Urinary bladder (tissue), 4 donors: ENCODE results near the gene SLC9B1. TPM values are rescaled to one million over a fixed set of nuclear protein-coding genes. Genes with fewer than 3 reads are reported as not detected.
"Not testable (repeated sequence)": the region's sequence is repeated elsewhere in the genome, so short reads cannot be mapped to it uniquely, and the experiment has no call there.

Source experiments
- DNase-seq: peaks from one replicate; pipeline ENCODE4 v3.0.0-alpha.2; 2015; ENCODE audit errors: extremely low spot score
- H3K27ac ChIP-seq: one replicate; pipeline ENCODE4 v1.5.1; 2013; ENCODE audit warnings: low read depth, mild to moderate bottlenecking, moderate library complexity
- H3K36me3 ChIP-seq: one replicate; pipeline ENCODE4 v1.6.1; 2013; ENCODE audit warnings: mild to moderate bottlenecking, moderate library complexity; ENCODE audit not compliant: insufficient read depth
- H3K4me1 ChIP-seq: one replicate; pipeline ENCODE4 v1.6.1; 2013; ENCODE audit warnings: mild to moderate bottlenecking, moderate library complexity; ENCODE audit not compliant: insufficient read depth
- H3K4me3 ChIP-seq: one replicate; pipeline ENCODE4 v1.5.1; 2013; ENCODE audit warnings: low read depth, low read length
- WGBS: extraction: QIAGEN DNeasy Blood & Tissue Kit; methylation state at CpG from one replicate; pipeline ENCODE4 v1.1.7; 2013; 5-methylcytosine and 5-hydroxymethylcytosine counted together
- polyA plus RNA-seq: library from polyadenylated mRNA; stranded (reverse); fragments of 200-250 nt; gene quantifications from one replicate; pipeline ENCODE4 v1.2.3, GENCODE V29; 2013
- total RNA-seq: library from RNA; depleted of rRNA; stranded (reverse); fragments of >200 nt; gene quantifications from one replicate; pipeline ENCODE4 v1.2.3, GENCODE V29; 2014
- donor health status: healthy with polysubstance abuse.
- donor health status: healthy.

SLC9B1 gene
- total and polyA plus RNA-seq, 2 donors = 0.61 to 5.2 TPM

DNA sequence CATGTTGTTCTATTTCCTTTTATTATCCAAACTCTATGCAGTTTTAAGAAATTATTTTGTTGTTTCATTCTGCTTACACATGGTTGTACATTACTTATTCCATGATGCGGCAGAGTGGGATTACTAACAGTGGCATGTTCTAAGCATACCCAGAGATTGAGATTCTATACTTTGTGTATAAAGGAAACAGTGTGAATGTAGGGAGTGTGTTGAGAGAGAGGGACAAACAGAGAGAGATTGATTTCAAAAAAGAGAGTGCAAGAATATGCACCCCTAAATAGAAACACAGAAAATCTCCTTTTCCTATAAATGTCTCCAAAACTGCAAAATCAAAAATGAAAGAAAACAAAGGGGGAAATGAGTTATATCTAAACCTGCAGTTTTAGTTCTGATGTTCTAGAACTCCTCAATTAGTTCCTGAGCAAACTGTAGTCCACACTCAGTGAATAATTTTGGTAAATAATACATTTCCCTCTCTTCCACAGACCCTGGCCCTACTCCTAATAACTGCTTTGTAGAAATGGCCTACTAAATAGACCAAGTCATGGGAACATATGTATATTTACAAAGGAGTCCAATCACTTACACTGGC, 31.0 kb downstream of the SLC9B1 start:
- H3K4me3 ChIP-seq = no peak overlapping the region
- DNase-seq = no peak
- H3K36me3 ChIP-seq = no peaks in the 10 kb centered on the region
- no peak overlapping the region for H3K27ac ChIP-seq
- H3K4me1 ChIP-seq = no peaks in the 10 kb centered on the region
- WGBS = 98% methylated on average over 1 of the region's 1 CpG

- no peaks in the 10 kb centered on the region for H3K4me1 ChIP-seq
- H3K27ac ChIP-seq = no peak overlapping the region
- no peak overlapping the region for H3K4me3 ChIP-seq
- H3K36me3 ChIP-seq = no peaks in the 10 kb centered on the region
- no peak for DNase-seq
- WGBS = 97% methylated on average over 2 of the region's 2 CpGs
These were observed 38.5 kb downstream of the SLC9B1 start for GRCh38 chr4:102981005-102981404.

GRCh38 chr4:102961813-102962212, 57.7 kb downstream of the SLC9B1 start:
- not testable (repeated sequence) for H3K36me3 ChIP-seq, H3K27ac ChIP-seq, H3K4me1 ChIP-seq, DNase-seq, H3K4me3 ChIP-seq
- 96% methylated on average over 2 of the region's 2 CpGs for WGBS

GRCh38 chr4:102959496-102959895, 60.0 kb downstream of the SLC9B1 start:
- Histone ChIP-seq H3K36me3 (no peaks in the 10 kb centered on the region), H3K27ac (no peak overlapping the region), H3K4me3 (no peak overlapping the region), H3K4me1 (no peaks in the 10 kb centered on the region)
- WGBS = 62% methylated on average over 3 of the region's 3 CpGs
- DNase-seq = no peak

DNA sequence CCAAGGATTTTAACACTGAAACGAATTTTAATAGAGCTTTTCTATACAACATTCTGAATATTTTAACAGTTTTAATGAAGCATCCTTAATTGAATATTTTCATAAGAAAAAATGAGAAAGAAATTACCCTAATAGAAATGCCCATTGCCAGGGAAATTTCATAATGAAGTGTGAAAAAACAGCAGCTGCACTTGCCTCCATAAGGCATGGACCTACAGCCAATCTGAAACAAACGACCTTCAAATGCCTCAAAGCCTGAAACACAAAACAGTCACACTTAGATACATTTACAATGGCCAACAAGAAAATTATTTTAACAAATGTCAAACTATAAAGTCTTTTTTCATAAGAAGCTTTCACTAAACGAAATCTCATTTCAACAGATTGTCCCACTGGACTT, 74.4 kb downstream of the SLC9B1 start:
- Histone ChIP-seq H3K36me3 (no peaks in the 10 kb centered on the region), H3K4me3 (no peak overlapping the region), H3K4me1 (no peaks in the 10 kb centered on the region), H3K27ac (no peak overlapping the region)
- 72% methylated on average over 3 of the region's 3 CpGs for WGBS
- no peak for DNase-seq

DNA sequence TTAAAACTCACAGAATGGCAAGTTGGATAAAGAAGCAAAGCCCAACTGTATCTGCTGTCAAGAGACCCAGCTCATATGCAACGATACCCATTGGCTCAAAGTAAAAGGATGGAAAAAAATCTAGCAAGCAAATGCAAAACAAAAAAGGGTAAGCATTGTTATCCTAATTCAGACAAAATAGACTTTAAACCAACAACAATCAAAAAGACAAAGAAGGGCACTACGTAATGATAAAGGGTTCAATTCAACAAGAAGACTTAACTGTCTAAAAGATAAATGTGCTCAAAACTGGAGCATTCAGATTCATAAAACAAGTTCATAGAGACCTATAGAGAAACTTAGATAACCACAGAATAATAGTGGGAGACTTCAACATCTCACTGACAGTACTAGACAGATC, 81.4 kb downstream of the SLC9B1 start:
- not testable (repeated sequence) for DNase-seq
- WGBS = 70% methylated on average over 2 of the region's 2 CpGs

GRCh38 chr4:102935716-102936115, 83.8 kb downstream of the SLC9B1 start:
- Histone ChIP-seq H3K4me1 (no peaks in the 10 kb centered on the region), H3K36me3 (no peaks in the 10 kb centered on the region), H3K27ac (no peak overlapping the region), H3K4me3 (no peak overlapping the region)
- no peak for DNase-seq
- WGBS = 92% methylated on average over 2 of the region's 2 CpGs

More for the DNA sequence above, 81.4 kb downstream of the SLC9B1 start:
- not testable (repeated sequence) for H3K4me1 ChIP-seq, H3K36me3 ChIP-seq, H3K4me3 ChIP-seq, H3K27ac ChIP-seq

DNA sequence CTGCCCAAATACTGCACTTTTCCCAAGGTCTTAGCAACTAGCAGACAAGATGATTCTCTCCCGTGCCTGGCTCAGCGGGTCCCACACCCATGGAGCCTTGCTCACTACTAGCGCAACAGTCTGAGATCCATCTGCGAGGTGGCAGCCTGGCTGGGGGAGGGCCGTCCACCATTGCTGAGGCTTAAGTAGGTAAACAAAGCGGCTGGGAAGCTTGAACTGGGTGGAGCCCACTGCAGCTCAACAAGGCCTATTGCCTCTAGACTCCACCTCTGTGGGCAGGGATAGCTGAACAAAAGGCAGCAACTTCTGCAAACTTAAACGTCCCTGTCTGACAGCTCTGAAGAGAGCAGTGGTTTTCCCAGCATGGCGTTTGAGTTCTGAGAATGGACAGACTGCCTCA, 99.8 kb downstream of the SLC9B1 start:
- DNase-seq, H3K27ac ChIP-seq, H3K4me3 ChIP-seq, H3K4me1 ChIP-seq, H3K36me3 ChIP-seq: not testable (repeated sequence)
- 83% methylated on average over 8 of the region's 8 CpGs for WGBS

- 96% methylated on average over 3 of the region's 3 CpGs for WGBS
- Histone ChIP-seq H3K4me3 (no peak overlapping the region), H3K27ac (no peak overlapping the region), H3K4me1 (no peaks in the 10 kb centered on the region), H3K36me3 (no peaks in the 10 kb centered on the region)
- no peak for DNase-seq
These were observed 100.6 kb downstream of the SLC9B1 start for GRCh38 chr4:102918859-102919258.

- H3K27ac ChIP-seq = no peak overlapping the region
- no peak overlapping the region for H3K4me3 ChIP-seq
- 65% methylated on average over 2 of the region's 2 CpGs for WGBS
- no peaks in the 10 kb centered on the region for H3K36me3 ChIP-seq
- DNase-seq = no peak
- no peaks in the 10 kb centered on the region for H3K4me1 ChIP-seq
These were observed 117.7 kb downstream of the SLC9B1 start for GRCh38 chr4:102901804-102902203.

DNA sequence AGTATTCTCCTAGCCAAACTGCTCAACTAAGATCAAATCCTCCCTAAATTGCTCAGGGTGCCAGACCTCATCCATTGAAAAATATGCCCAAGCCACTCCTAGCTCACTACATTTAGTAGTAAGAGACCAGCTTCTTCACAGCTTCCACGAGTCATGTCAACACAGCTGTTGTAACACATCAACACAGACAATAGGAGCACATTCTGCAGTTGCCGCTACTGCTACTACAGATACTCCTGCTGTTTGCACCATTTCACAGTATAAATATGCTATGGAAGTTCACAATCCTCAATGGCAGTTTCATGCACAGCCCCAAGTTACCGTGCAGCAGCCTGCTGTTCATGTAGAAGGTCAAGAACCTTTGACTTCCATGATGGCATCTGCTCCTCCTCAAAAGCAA, 121.9 kb downstream of the SLC9B1 start:
- not testable (repeated sequence) for H3K27ac ChIP-seq, H3K4me1 ChIP-seq, DNase-seq, H3K36me3 ChIP-seq, H3K4me3 ChIP-seq
- WGBS = 89% methylated on average over 3 of the region's 3 CpGs

- H3K4me3 ChIP-seq, H3K27ac ChIP-seq, DNase-seq, H3K4me1 ChIP-seq, H3K36me3 ChIP-seq: not testable (repeated sequence)
- WGBS = 88% methylated on average over 5 of the region's 5 CpGs
These were observed 123.0 kb downstream of the SLC9B1 start for GRCh38 chr4:102896547-102896946.

DNA sequence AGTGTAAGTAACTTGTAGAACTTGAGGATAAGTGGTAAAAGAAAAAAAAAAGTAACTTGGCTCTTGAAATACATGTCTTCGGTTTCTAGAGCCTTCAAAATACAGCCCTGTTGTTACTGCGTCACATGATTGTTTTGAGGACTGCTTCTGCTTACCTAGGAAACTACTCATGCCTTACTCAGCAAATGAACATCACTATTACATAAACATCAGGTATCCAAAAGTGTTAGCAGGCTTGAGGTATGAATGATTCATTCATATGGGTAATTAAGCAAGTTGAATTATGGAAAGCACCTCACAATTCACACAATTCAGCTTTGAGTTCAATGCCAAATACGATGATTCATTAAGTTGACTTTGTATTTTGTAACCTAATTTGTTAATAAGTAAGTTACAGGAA, 129.6 kb downstream of the SLC9B1 start:
- H3K27ac ChIP-seq, H3K4me1 ChIP-seq, H3K4me3 ChIP-seq, H3K36me3 ChIP-seq, DNase-seq: not testable (repeated sequence)
- 86% methylated on average over 3 of the region's 3 CpGs for WGBS

GRCh38 chr4:102888570-102888969, 130.9 kb downstream of the SLC9B1 start:
- not testable (repeated sequence) for H3K4me1 ChIP-seq, H3K4me3 ChIP-seq, DNase-seq, H3K36me3 ChIP-seq, H3K27ac ChIP-seq
- 87% methylated on average over 2 of the region's 2 CpGs for WGBS

GRCh38 chr4:102883278-102883677, 136.2 kb downstream of the SLC9B1 start:
- Histone ChIP-seq H3K4me3 (no peak overlapping the region), H3K36me3 (no peaks in the 10 kb centered on the region), H3K4me1 (no peaks in the 10 kb centered on the region), H3K27ac (no peak overlapping the region)
- WGBS = 96% methylated on average over 2 of the region's 2 CpGs
- DNase-seq = no peak
